Measurements from ENCODE around the gene DENND4B. TPM values are rescaled to one million over a fixed set of nuclear protein-coding genes. Genes with fewer than 3 reads are reported as not detected.
"Not testable (repeated sequence)": the region's sequence is repeated elsewhere in the genome, so short reads cannot be mapped to it uniquely, and the experiment has no call there.

DENND4B gene
- total and polyA plus RNA-seq, 2 experiments from 2014 or later: 15.4 to 22.3 TPM

DNA sequence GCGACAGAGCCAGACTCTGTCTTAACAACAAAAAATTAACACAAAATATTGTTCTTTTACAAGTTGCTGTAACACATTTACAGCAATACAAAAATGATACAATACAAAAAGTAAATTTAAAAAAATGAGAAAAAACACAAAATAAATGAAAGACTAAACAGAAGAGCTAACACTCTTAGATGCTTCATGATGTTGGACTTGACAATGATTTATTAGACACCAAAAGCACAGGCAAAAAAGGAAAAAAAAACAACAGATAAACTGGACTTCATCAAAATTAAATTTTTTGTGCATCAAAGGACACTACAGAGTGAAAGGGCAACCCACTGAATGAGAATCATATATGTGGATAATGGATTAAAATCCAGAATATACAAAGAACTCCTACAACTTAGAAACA, 40.1 kb downstream of the DENND4B start:
- Histone ChIP-seq H3K9me3 (ENCODE audit: low read depth) (no peaks in the 10 kb centered on the region), H3K9me2 (replicated peaks; ENCODE audit: insufficient read depth) (no peaks in the 10 kb centered on the region), H3K4me1 (ENCODE audit: insufficient read depth) (no peaks in the 10 kb centered on the region), H3K36me3 (replicated peaks; ENCODE audit: insufficient read depth, low read depth) (no peaks in the 10 kb centered on the region), H3K4me2 (no peak overlapping the region), H2AFZ (no peak overlapping the region), H3K79me2 (peaks cover 100% of the 10 kb centered on the region), H3K27me3 (no peaks in the 10 kb centered on the region), H3K4me3 (no peak overlapping the region), H4K20me1 (ENCODE audit: insufficient read depth, poor library complexity, severe bottlenecking) (peaks cover 80% of the 10 kb centered on the region), H3K27ac (no peak overlapping the region)
- no peak for DNase-seq (ENCODE audit: low spot score)
- WGBS (ENCODE audit: low lambda C conversion rate, missing lambda C conversion rate): 100% methylated on average over 1 of the region's 1 CpG
- no peak for TF ChIP-seq EZH2phosphoT487 (IDR thresholded peaks at IDR 0.05; ENCODE audit: low read depth, severe bottlenecking, unreplicated experiment)
- no peak for TF ChIP-seq EZH2 (IDR thresholded peaks at IDR 0.05; ENCODE audit: borderline replicate concordance)
- TF ChIP-seq, protein P1, sequence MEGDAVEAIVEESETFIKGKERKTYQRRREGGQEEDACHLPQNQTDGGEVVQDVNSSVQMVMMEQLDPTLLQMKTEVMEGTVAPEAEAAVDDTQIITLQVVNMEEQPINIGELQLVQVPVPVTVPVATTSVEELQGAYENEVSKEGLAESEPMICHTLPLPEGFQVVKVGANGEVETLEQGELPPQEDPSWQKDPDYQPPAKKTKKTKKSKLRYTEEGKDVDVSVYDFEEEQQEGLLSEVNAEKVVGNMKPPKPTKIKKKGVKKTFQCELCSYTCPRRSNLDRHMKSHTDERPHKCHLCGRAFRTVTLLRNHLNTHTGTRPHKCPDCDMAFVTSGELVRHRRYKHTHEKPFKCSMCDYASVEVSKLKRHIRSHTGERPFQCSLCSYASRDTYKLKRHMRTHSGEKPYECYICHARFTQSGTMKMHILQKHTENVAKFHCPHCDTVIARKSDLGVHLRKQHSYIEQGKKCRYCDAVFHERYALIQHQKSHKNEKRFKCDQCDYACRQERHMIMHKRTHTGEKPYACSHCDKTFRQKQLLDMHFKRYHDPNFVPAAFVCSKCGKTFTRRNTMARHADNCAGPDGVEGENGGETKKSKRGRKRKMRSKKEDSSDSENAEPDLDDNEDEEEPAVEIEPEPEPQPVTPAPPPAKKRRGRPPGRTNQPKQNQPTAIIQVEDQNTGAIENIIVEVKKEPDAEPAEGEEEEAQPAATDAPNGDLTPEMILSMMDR (IDR thresholded peaks at IDR 0.05; ENCODE audit: poor library complexity): no peak

DNA sequence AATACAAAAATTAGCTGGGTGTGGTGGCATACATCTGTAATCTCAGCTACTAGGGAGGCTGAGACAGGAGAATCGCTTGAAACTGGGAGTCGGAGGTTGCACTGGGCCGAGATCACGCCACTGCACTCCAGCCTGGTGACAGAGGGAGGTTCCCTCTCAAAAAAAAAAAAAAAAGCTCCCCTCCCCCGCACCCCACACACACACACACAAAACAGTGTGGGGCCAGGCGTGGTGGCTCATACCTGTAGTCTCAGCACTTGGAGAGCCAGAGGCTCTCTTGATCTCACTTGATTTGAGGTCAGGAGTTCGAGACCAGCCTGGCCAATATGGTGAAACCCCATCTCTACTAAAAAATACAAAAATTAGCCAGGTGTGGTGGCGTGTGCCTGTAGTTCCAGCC, 40.6 kb downstream of the DENND4B start:
- H2AFZ ChIP-seq; DNase-seq (ENCODE audit: low spot score); H3K36me3 ChIP-seq (replicated peaks; ENCODE audit: insufficient read depth, low read depth); H3K4me2 ChIP-seq; H3K9me2 ChIP-seq (replicated peaks; ENCODE audit: insufficient read depth); H3K4me3 ChIP-seq; H3K27ac ChIP-seq; H3K4me1 ChIP-seq (ENCODE audit: insufficient read depth); H3K27me3 ChIP-seq; H3K9me3 ChIP-seq (ENCODE audit: low read depth): not testable (repeated sequence)
- Histone ChIP-seq H3K79me2 (peaks cover 100% of the 10 kb centered on the region), H4K20me1 (ENCODE audit: insufficient read depth, poor library complexity, severe bottlenecking) (peaks cover 78% of the 10 kb centered on the region)
- WGBS (ENCODE audit: low lambda C conversion rate, missing lambda C conversion rate): 96% methylated on average over 8 of the region's 8 CpGs

DNA sequence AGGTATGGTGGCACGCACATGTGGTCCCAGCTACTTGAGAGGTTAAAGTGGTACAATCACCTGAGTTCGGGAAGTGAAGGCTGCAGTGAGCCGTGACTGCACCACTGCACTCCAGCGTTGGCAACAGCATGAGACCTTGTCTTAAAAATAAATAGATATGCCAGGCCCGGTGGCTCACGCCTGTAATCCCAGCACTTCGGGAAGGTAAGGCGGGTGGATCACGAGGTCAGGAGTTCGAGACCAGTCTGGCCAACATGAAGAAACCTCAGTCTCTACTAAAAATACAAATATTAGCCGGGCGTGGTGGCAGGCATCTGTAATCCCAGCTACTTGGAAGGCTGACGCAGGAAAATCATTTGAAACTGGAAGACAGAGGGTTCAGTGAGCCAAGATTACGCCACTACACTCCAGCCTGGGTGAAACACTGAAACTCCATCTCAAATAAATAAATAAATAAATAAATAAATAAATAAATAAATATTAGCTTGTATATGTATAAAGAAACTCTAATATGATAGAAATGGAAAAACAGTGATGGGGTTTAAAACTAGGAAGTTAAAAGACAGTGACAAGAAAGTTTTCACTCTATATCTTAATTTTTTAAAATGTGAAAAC, 42.6 kb downstream of the DENND4B start:
- no peak overlapping the region for H3K4me2 ChIP-seq
- H3K79me2 ChIP-seq: peaks cover 100% of the 10 kb centered on the region
- H3K27ac ChIP-seq: no peak overlapping the region
- no peaks in the 10 kb centered on the region for H3K9me2 ChIP-seq (replicated peaks; ENCODE audit: insufficient read depth)
- TF ChIP-seq, protein P1 (IDR thresholded peaks at IDR 0.05; ENCODE audit: poor library complexity): no peak
- TF ChIP-seq EZH2 (IDR thresholded peaks at IDR 0.05; ENCODE audit: borderline replicate concordance) (no peak), EZH2phosphoT487 (IDR thresholded peaks at IDR 0.05; ENCODE audit: low read depth, severe bottlenecking, unreplicated experiment) (no peak)
- H3K9me3 ChIP-seq (ENCODE audit: low read depth): no peaks in the 10 kb centered on the region
- no peak for DNase-seq (ENCODE audit: low spot score)
- 98% methylated on average over 14 of the region's 14 CpGs for WGBS (ENCODE audit: low lambda C conversion rate, missing lambda C conversion rate)
- no peaks in the 10 kb centered on the region for H3K4me1 ChIP-seq (ENCODE audit: insufficient read depth)
- no peaks in the 10 kb centered on the region for H3K36me3 ChIP-seq (replicated peaks; ENCODE audit: insufficient read depth, low read depth)
- H3K4me3 ChIP-seq: no peak overlapping the region
- no peak overlapping the region for H2AFZ ChIP-seq
- no peaks in the 10 kb centered on the region for H3K27me3 ChIP-seq
- peaks cover 79% of the 10 kb centered on the region for H4K20me1 ChIP-seq (ENCODE audit: insufficient read depth, poor library complexity, severe bottlenecking)

DNA sequence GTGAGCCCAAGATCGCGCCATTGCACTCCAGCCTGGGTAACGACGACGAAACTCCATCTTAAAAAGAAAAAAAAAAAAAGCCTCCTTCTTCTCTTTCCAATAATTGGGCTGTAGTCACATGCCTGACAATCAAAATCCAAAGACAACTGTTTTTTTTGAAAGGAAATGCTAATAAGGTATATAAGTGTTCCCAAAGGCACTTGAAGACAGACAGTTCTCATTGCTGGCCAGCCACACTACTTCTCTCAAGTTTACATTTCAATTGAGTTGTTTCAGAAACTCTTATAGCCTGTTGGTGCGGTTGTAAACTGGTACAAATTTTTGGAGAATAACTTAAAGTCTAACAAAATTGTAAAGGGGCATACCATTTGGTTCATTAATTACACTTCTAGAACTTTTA, 47.0 kb downstream of the DENND4B start:
- H3K4me3 ChIP-seq: no peak overlapping the region
- no peaks in the 10 kb centered on the region for H3K4me1 ChIP-seq (ENCODE audit: insufficient read depth)
- no peaks in the 10 kb centered on the region for H3K27me3 ChIP-seq
- TF ChIP-seq, protein P1 (IDR thresholded peaks at IDR 0.05; ENCODE audit: poor library complexity): no peak
- peaks cover 98% of the 10 kb centered on the region for H3K79me2 ChIP-seq
- DNase-seq (ENCODE audit: low spot score): no peak
- no peaks in the 10 kb centered on the region for H3K9me3 ChIP-seq (ENCODE audit: low read depth)
- no peaks in the 10 kb centered on the region for H3K9me2 ChIP-seq (replicated peaks; ENCODE audit: insufficient read depth)
- no peak overlapping the region for H3K27ac ChIP-seq
- 96% methylated on average over 6 of the region's 6 CpGs for WGBS (ENCODE audit: low lambda C conversion rate, missing lambda C conversion rate)
- no peaks in the 10 kb centered on the region for H3K36me3 ChIP-seq (replicated peaks; ENCODE audit: insufficient read depth, low read depth)
- H4K20me1 ChIP-seq (ENCODE audit: insufficient read depth, poor library complexity, severe bottlenecking): peaks cover 60% of the 10 kb centered on the region
- H3K4me2 ChIP-seq: no peak overlapping the region
- H2AFZ ChIP-seq: no peak overlapping the region

DNA sequence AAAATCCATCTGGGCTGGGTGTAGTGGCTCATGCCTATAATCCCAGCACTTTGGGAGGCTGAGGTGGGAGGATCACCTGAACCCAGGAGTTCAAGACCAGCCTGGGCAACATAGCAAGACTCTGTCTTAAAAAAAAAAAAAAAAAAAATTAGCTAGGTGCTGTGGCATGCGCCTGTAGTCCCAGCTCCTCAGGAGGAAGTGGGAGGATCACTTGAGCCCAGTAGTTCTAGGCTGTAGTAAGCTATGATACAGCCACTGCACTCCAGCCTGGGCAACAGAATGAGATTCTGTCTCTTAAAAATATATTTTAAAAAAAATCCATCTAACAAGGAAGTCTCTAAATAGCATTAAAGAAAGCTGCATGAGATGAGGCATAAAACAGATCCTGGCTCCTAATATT, 50.7 kb downstream of the DENND4B start:
- not testable (repeated sequence) for H3K27ac ChIP-seq; H3K9me2 ChIP-seq (replicated peaks; ENCODE audit: insufficient read depth); H3K27me3 ChIP-seq; H3K4me2 ChIP-seq; H2AFZ ChIP-seq; H3K4me1 ChIP-seq (ENCODE audit: insufficient read depth); H3K4me3 ChIP-seq; DNase-seq (ENCODE audit: low spot score); H3K9me3 ChIP-seq (ENCODE audit: low read depth); H3K36me3 ChIP-seq (replicated peaks; ENCODE audit: insufficient read depth, low read depth)
- peaks cover 42% of the 10 kb centered on the region for H4K20me1 ChIP-seq (ENCODE audit: insufficient read depth, poor library complexity, severe bottlenecking)
- peaks cover 95% of the 10 kb centered on the region for H3K79me2 ChIP-seq
- 88% methylated on average over 1 of the region's 1 CpG for WGBS (ENCODE audit: low lambda C conversion rate, missing lambda C conversion rate)

DNA sequence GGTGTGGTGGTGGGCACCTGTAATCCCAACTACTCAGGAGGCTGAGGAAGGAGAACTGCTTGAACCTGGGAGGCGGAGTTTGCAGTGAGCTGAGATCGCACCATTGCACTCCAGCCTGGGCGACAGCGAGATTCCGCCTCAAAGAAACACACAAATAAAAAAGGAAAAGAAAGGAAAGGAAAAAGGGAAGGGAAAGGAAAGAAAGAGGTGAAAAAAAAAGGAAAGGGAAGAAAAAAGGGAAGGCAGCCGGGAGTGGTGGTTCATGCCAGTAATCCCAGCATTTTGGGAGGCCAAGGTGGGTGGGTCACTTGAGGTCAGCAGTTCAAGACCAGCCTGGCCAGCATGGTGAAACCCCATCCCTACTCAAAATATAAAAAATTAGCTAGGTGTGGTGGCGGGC, 55.5 kb downstream of the DENND4B start:
- DNase-seq (ENCODE audit: low spot score); H3K9me2 ChIP-seq (replicated peaks; ENCODE audit: insufficient read depth); H3K27ac ChIP-seq; H2AFZ ChIP-seq; H3K36me3 ChIP-seq (replicated peaks; ENCODE audit: insufficient read depth, low read depth); H3K4me3 ChIP-seq; H3K4me2 ChIP-seq; H3K4me1 ChIP-seq (ENCODE audit: insufficient read depth); H3K9me3 ChIP-seq (ENCODE audit: low read depth); H3K27me3 ChIP-seq: not testable (repeated sequence)
- 100% methylated on average over 7 of the region's 7 CpGs for WGBS (ENCODE audit: low lambda C conversion rate, missing lambda C conversion rate)
- Histone ChIP-seq H4K20me1 (ENCODE audit: insufficient read depth, poor library complexity, severe bottlenecking) (peaks cover 58% of the 10 kb centered on the region), H3K79me2 (peaks cover 96% of the 10 kb centered on the region)
